ENCODE results near the gene TCTN2. TPM values are rescaled to one million over a fixed set of nuclear protein-coding genes. Genes with fewer than 3 reads are reported as not detected.

Gene TCTN2
- total and polyA plus RNA-seq, 9 of the 15 experiments (the other 6 are each of a cell fraction or from before 2014, with no cell fraction given) = 0.58 to 5.5 (median 3.6) TPM

- no TSS peak for BruUV-seq (replicated peaks)
- H3K4me2 ChIP-seq (ENCODE audit: insufficient read depth, low read length) = no peak overlapping the region
- H3K9me3 ChIP-seq (replicated peaks; ENCODE audit: control insufficient read depth, insufficient read depth, low read depth, low read length) = no peaks in the 10 kb centered on the region
- FAIRE-seq (no peak), DNase-seq (ENCODE audit: extremely low read depth in 1 of 4, low spot score in 3 of 4) (peak in 1 of 4 experiments; percentile 27), ATAC-seq (peak; percentile 4; the same call in 1 of the 3 replicates)
- no peaks in the 10 kb centered on the region for H3K27me3 ChIP-seq (ENCODE audit: control insufficient read depth in 2 of 2, insufficient read depth in 2 of 2, low read length in 2 of 2)
- WGBS (ENCODE audit: insufficient coverage, low coverage, missing lambda C conversion rate) = 56% methylated on average over 3 of the region's 3 CpGs
- intact Hi-C loops (cut with micrococcal nuclease) (loop anchor here (10.0 kb wide), 1 partner anchor 333 kb away; the partner anchor contains the start of gene KMT5A), in situ Hi-C loops (cut with MboI) (no loop called here)
- no peak overlapping the region for H3K9ac ChIP-seq (ENCODE audit: insufficient read depth in 1 of 2, low read depth in 2 of 2, low read length in 2 of 2)
- H3K4me1 ChIP-seq (replicated peaks in 1 of 2; ENCODE audit: control insufficient read depth in 2 of 2, insufficient read depth in 2 of 2, low read length in 2 of 2) = peaks cover 43 to 59% of the 10 kb centered on the region in 2 experiments
- H3K9me1 ChIP-seq (ENCODE audit: control insufficient read depth, insufficient read depth, low read length) = peaks cover 6% of the 10 kb centered on the region
- peak overlapping the region; percentile 40; the same call in 2 of the 3 replicates for H3K27ac ChIP-seq (ENCODE audit: extremely low read depth, low read depth, low read length)
- H2AFZ ChIP-seq (ENCODE audit: low read depth, low read length) = no peak overlapping the region
- POLR2A ChIA-PET = interaction anchor here (1.1 kb wide), 1 partner anchor 16 kb away, joined by 3 read pairs; no protein-coding TSS in a partner anchor
- peaks cover 4% of the 10 kb centered on the region; the same call in 1 of the 2 replicates for H4K20me1 ChIP-seq (replicated peaks; ENCODE audit: control insufficient read depth, insufficient read depth, low read length)
- peaks cover 80% of the 10 kb centered on the region for H3K79me2 ChIP-seq (ENCODE audit: control insufficient read depth, insufficient read depth, low read length)
- CTCF ChIA-PET (ENCODE audit: low intra/inter-chr PET ratio) = no interaction called here
- H3K36me3 ChIP-seq (ENCODE audit: control insufficient read depth, insufficient read depth, low read length) = peaks cover 43% of the 10 kb centered on the region
- no peak overlapping the region for H3K4me3 ChIP-seq
- TF ChIP-seq CXXC5 (CRISPR knock-in tag; IDR thresholded peaks at IDR 0.05) (no peak), ZNF384 (IDR thresholded peaks at IDR 0.05; ENCODE audit: low read depth, low read length) (peak; percentile 64; the same call in 1 of the 2 replicates), NCOA4 (IDR thresholded peaks at IDR 0.05; ENCODE audit: partially characterized antibody) (no peak), ZNF146 (CRISPR knock-in tag; IDR thresholded peaks at IDR 0.05; ENCODE audit: unreplicated experiment) (peak; percentile 26), MCM5 (IDR thresholded peaks at IDR 0.05; ENCODE audit: low read depth) (no peak), NFATC3 (IDR thresholded peaks at IDR 0.05) (peak; percentile 82), ZNF639 (CRISPR knock-in tag; conservative IDR thresholded peaks at IDR 0.05 in 1 of 2, IDR thresholded peaks at IDR 0.05 in 1 of 2) (peak in 1 of 2 experiments; percentile 26; a peak in 1 of 4 replicates), C11orf30 (IDR thresholded peaks at IDR 0.05; ENCODE audit: low read depth) (0 out of 2 replicates have a peak, but pooled peaks have one; percentile 9), ARID1B (IDR thresholded peaks at IDR 0.05) (no peak)
- TF ChIP-seq, protein P1, sequence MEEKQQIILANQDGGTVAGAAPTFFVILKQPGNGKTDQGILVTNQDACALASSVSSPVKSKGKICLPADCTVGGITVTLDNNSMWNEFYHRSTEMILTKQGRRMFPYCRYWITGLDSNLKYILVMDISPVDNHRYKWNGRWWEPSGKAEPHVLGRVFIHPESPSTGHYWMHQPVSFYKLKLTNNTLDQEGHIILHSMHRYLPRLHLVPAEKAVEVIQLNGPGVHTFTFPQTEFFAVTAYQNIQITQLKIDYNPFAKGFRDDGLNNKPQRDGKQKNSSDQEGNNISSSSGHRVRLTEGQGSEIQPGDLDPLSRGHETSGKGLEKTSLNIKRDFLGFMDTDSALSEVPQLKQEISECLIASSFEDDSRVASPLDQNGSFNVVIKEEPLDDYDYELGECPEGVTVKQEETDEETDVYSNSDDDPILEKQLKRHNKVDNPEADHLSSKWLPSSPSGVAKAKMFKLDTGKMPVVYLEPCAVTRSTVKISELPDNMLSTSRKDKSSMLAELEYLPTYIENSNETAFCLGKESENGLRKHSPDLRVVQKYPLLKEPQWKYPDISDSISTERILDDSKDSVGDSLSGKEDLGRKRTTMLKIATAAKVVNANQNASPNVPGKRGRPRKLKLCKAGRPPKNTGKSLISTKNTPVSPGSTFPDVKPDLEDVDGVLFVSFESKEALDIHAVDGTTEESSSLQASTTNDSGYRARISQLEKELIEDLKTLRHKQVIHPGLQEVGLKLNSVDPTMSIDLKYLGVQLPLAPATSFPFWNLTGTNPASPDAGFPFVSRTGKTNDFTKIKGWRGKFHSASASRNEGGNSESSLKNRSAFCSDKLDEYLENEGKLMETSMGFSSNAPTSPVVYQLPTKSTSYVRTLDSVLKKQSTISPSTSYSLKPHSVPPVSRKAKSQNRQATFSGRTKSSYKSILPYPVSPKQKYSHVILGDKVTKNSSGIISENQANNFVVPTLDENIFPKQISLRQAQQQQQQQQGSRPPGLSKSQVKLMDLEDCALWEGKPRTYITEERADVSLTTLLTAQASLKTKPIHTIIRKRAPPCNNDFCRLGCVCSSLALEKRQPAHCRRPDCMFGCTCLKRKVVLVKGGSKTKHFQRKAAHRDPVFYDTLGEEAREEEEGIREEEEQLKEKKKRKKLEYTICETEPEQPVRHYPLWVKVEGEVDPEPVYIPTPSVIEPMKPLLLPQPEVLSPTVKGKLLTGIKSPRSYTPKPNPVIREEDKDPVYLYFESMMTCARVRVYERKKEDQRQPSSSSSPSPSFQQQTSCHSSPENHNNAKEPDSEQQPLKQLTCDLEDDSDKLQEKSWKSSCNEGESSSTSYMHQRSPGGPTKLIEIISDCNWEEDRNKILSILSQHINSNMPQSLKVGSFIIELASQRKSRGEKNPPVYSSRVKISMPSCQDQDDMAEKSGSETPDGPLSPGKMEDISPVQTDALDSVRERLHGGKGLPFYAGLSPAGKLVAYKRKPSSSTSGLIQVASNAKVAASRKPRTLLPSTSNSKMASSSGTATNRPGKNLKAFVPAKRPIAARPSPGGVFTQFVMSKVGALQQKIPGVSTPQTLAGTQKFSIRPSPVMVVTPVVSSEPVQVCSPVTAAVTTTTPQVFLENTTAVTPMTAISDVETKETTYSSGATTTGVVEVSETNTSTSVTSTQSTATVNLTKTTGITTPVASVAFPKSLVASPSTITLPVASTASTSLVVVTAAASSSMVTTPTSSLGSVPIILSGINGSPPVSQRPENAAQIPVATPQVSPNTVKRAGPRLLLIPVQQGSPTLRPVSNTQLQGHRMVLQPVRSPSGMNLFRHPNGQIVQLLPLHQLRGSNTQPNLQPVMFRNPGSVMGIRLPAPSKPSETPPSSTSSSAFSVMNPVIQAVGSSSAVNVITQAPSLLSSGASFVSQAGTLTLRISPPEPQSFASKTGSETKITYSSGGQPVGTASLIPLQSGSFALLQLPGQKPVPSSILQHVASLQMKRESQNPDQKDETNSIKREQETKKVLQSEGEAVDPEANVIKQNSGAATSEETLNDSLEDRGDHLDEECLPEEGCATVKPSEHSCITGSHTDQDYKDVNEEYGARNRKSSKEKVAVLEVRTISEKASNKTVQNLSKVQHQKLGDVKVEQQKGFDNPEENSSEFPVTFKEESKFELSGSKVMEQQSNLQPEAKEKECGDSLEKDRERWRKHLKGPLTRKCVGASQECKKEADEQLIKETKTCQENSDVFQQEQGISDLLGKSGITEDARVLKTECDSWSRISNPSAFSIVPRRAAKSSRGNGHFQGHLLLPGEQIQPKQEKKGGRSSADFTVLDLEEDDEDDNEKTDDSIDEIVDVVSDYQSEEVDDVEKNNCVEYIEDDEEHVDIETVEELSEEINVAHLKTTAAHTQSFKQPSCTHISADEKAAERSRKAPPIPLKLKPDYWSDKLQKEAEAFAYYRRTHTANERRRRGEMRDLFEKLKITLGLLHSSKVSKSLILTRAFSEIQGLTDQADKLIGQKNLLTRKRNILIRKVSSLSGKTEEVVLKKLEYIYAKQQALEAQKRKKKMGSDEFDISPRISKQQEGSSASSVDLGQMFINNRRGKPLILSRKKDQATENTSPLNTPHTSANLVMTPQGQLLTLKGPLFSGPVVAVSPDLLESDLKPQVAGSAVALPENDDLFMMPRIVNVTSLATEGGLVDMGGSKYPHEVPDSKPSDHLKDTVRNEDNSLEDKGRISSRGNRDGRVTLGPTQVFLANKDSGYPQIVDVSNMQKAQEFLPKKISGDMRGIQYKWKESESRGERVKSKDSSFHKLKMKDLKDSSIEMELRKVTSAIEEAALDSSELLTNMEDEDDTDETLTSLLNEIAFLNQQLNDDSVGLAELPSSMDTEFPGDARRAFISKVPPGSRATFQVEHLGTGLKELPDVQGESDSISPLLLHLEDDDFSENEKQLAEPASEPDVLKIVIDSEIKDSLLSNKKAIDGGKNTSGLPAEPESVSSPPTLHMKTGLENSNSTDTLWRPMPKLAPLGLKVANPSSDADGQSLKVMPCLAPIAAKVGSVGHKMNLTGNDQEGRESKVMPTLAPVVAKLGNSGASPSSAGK (IDR thresholded peaks at IDR 0.05) = no peak
Measured at GRCh38 chr12:123717350-123717749, 46.4 kb downstream of the TCTN2 start.

Measured in K562 (cell line).